Neural cell (in vitro differentiated cells): ENCODE results near the gene USP34. TPM values are rescaled to one million over a fixed set of nuclear protein-coding genes. Genes with fewer than 3 reads are reported as not detected.

Experiments used
- H2AFZ ChIP-seq: fragments of 200-600, 300-800 bp; sonication (generic), shearing (Covaris generic); 2 replicates; pipeline ENCODE4 v1.6.0; 2014; ENCODE audit warnings: low read depth, mild to moderate bottlenecking, antibody characterized with exemption, low read length, moderate library complexity
- H3F3A ChIP-seq: fragments of 200-600 bp; shearing (Covaris generic); 2 replicates; pipeline ENCODE4 v1.6.1; 2016; ENCODE audit warnings: mild to moderate bottlenecking, moderate library complexity, mixed read lengths, antibody characterized with exemption, low read length; ENCODE audit not compliant: insufficient read depth, poor library complexity, severe bottlenecking
- H3K27ac ChIP-seq: fragments of 200-600, 300-800 bp; sonication (generic), shearing (Covaris generic); 2 replicates; pipeline ENCODE4 v1.5.1; 2014; ENCODE audit warnings: mild to moderate bottlenecking, low read length, moderate library complexity
- H3K27me3 ChIP-seq: fragments of 300-800, 200-600 bp; sonication (generic), shearing (Covaris generic); 2 replicates; pipeline ENCODE4 v1.6.0; 2014; ENCODE audit warnings: mild to moderate bottlenecking, low read depth, low read length, moderate library complexity; ENCODE audit not compliant: insufficient read depth
- H3K36me3 ChIP-seq: fragments of 300-800, 200-600 bp; sonication (generic), shearing (Covaris generic); 2 replicates; pipeline ENCODE4 v1.5.1; 2014; ENCODE audit warnings: mild to moderate bottlenecking, antibody characterized with exemption, low read length, moderate library complexity; ENCODE audit not compliant: insufficient read depth
- H3K4me2 ChIP-seq: fragments of 300-800, 200-600 bp; sonication (generic), shearing (Covaris generic); 2 replicates; pipeline ENCODE4 v1.6.0; 2014; ENCODE audit warnings: mild to moderate bottlenecking, low read length
- H3K4me3 ChIP-seq: fragments of 300-800, 200-600 bp; sonication (generic), shearing (Covaris generic); 2 replicates; pipeline ENCODE4 v1.5.1; 2014; ENCODE audit warnings: mild to moderate bottlenecking, low read length, moderate library complexity
- H3K79me2 ChIP-seq: fragments of 200-600 bp; shearing (Covaris generic); replicated peaks from 2 replicates; pipeline ENCODE4 v1.6.0; 2014; ENCODE audit warnings: mild to moderate bottlenecking, low read length, moderate library complexity; ENCODE audit not compliant: insufficient read depth
- H3K9ac ChIP-seq: fragments of 300-800, 200-600 bp; sonication (generic), shearing (Covaris generic); 2 replicates; pipeline ENCODE4 v1.6.1; 2016; ENCODE audit warnings: mild to moderate bottlenecking, low read length, mixed read lengths
- H3K9me2 ChIP-seq: fragments of 200-600 bp; shearing (Covaris generic); 2 replicates; pipeline ENCODE4 v1.6.1; 2016; ENCODE audit warnings: mild to moderate bottlenecking, low read length, mixed read lengths; ENCODE audit not compliant: insufficient read depth
- H3K9me3 ChIP-seq: fragments of 200-600, 300-800 bp; sonication (generic), shearing (Covaris generic); 2 replicates; pipeline ENCODE4 v1.6.1; 2016; ENCODE audit warnings: mild to moderate bottlenecking, mixed run types, low read length, moderate library complexity, mixed read lengths
- H4K20me1 ChIP-seq: fragments of 200-600 bp; shearing (Covaris generic); 2 replicates; pipeline ENCODE4 v1.6.1; 2016; ENCODE audit warnings: mild to moderate bottlenecking, mixed run types; ENCODE audit not compliant: insufficient read depth
- CTCF ChIP-seq: fragments of 450-650 bp; IDR thresholded peaks from 2 replicates; pipeline ENCODE4 v1.5.1; 2014; ENCODE audit warnings: antibody characterized with exemption, mild to moderate bottlenecking, moderate library complexity; ENCODE audit not compliant: poor library complexity, severe bottlenecking
- EP300 ChIP-seq: fragments of 450-650 bp; conservative IDR thresholded peaks from 2 replicates; pipeline ENCODE4 v1.6.1; 2014; ENCODE audit warnings: antibody characterized with exemption, mild to moderate bottlenecking, moderate library complexity; ENCODE audit not compliant: poor library complexity, severe bottlenecking
- EZH2 ChIP-seq: fragments of 200-600, 300-800 bp; shearing (Covaris generic), sonication (generic); IDR thresholded peaks from 2 replicates; pipeline ENCODE4 v1.6.1; 2014; ENCODE audit warnings: antibody characterized with exemption, low read length, borderline replicate concordance, mild to moderate bottlenecking; ENCODE audit not compliant: insufficient read depth, poor library complexity, severe bottlenecking
- MXI1 ChIP-seq: fragments of 450-650 bp; conservative IDR thresholded peaks from 2 replicates; pipeline ENCODE4 v1.6.1; 2014; ENCODE audit warnings: antibody characterized with exemption, mild to moderate bottlenecking; ENCODE audit not compliant: poor library complexity, severe bottlenecking
- POLR2AphosphoS5 ChIP-seq: IDR thresholded peaks from 2 replicates; pipeline ENCODE4 v1.6.1; 2012
- RAD21 ChIP-seq: fragments of 450-650 bp; conservative IDR thresholded peaks from 2 replicates; pipeline ENCODE4 v1.6.1; 2014; ENCODE audit warnings: antibody characterized with exemption, mild to moderate bottlenecking, moderate library complexity
- SMC3 ChIP-seq: fragments of 450-650 bp; conservative IDR thresholded peaks from 2 replicates; pipeline ENCODE4 v1.6.1; 2014; ENCODE audit warnings: antibody characterized with exemption, mild to moderate bottlenecking, moderate library complexity; ENCODE audit not compliant: poor library complexity
- TAF1 ChIP-seq: IDR thresholded peaks from 2 replicates; pipeline ENCODE4 v1.6.1; 2012; ENCODE audit warnings: low read depth
- polyA plus RNA-seq: library from polyadenylated mRNA; depleted of rRNA; stranded (reverse); fragments of >200 nt; gene quantifications from 2 replicates; pipeline ENCODE4 v1.2.3, GENCODE V29; 2014
- TF ChIP-seq, protein P1 (sequence below): IDR thresholded peaks from 2 replicates; pipeline ENCODE4 v1.6.1; 2012; ENCODE audit warnings: borderline replicate concordance

The USP34 gene
- polyA plus RNA-seq, 1 donor from 2014 or later = 87.9 TPM

GRCh38 chr2:61356958-61357350 is 113.9 kb downstream of the USP34 start:
- Histone ChIP-seq H3K27ac (no peak overlapping the region), H3K36me3 (no peaks in the 10 kb centered on the region), H3K4me2 (no peak overlapping the region), H3K79me2 (no peaks in the 10 kb centered on the region), H3K9me3 (peaks cover 3% of the 10 kb centered on the region), H2AFZ (no peak overlapping the region), H4K20me1 (no peaks in the 10 kb centered on the region), H3K27me3 (no peaks in the 10 kb centered on the region), H3K4me3 (no peak overlapping the region), H3K9me2 (no peaks in the 10 kb centered on the region), H3K9ac (no peak overlapping the region), H3F3A (no peaks in the 10 kb centered on the region)
- TF ChIP-seq MXI1 = no peak

DNA sequence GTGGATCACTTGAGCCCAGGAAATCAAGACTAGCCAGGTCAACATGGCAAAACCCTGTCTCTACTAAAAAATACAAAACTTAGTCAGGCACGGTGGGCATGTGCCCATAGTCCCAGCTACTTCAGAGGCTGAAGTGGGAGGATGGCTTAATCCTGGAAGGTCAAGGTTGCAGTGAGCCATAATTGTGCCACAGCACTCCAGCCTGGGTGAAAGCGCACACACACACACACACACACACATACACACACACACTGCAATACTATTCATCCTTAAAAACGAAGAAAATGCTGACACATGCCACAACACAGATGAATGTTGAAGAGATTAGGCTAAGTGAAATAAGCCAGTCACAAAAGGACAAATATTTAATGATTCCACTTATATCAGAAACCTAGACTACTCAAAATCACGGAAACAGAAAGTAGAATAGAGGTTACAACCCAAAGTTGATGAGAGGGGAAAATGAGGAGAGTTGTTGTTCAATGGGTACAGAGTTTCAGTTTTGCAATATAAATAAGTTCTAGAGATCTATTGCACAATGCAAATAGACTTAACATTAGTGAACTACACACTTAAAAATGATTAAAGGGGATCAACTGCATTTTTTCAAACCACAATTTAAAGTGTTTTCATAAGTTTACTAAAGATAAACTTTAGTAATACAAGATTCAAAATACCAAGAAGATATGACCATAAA is 114.5 kb downstream of the USP34 start:
- TF ChIP-seq, protein P1, sequence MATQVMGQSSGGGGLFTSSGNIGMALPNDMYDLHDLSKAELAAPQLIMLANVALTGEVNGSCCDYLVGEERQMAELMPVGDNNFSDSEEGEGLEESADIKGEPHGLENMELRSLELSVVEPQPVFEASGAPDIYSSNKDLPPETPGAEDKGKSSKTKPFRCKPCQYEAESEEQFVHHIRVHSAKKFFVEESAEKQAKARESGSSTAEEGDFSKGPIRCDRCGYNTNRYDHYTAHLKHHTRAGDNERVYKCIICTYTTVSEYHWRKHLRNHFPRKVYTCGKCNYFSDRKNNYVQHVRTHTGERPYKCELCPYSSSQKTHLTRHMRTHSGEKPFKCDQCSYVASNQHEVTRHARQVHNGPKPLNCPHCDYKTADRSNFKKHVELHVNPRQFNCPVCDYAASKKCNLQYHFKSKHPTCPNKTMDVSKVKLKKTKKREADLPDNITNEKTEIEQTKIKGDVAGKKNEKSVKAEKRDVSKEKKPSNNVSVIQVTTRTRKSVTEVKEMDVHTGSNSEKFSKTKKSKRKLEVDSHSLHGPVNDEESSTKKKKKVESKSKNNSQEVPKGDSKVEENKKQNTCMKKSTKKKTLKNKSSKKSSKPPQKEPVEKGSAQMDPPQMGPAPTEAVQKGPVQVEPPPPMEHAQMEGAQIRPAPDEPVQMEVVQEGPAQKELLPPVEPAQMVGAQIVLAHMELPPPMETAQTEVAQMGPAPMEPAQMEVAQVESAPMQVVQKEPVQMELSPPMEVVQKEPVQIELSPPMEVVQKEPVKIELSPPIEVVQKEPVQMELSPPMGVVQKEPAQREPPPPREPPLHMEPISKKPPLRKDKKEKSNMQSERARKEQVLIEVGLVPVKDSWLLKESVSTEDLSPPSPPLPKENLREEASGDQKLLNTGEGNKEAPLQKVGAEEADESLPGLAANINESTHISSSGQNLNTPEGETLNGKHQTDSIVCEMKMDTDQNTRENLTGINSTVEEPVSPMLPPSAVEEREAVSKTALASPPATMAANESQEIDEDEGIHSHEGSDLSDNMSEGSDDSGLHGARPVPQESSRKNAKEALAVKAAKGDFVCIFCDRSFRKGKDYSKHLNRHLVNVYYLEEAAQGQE = no peak
- TF ChIP-seq EP300 = no peak
- TF ChIP-seq POLR2AphosphoS5 = no peak
- no peak for TF ChIP-seq RAD21
- no peak for TF ChIP-seq SMC3
- TF ChIP-seq CTCF = no peak
- no peak for TF ChIP-seq TAF1
- no peak for TF ChIP-seq EZH2
- no peak for TF ChIP-seq MXI1
- Histone ChIP-seq H3K9me3 (peaks cover 3% of the 10 kb centered on the region), H2AFZ (no peak overlapping the region), H3K27ac (no peak overlapping the region), H3K79me2 (no peaks in the 10 kb centered on the region), H3K9ac (no peak overlapping the region), H3K36me3 (no peaks in the 10 kb centered on the region), H4K20me1 (no peaks in the 10 kb centered on the region), H3K4me2 (no peak overlapping the region), H3K27me3 (no peaks in the 10 kb centered on the region), H3K4me3 (no peak overlapping the region), H3F3A (no peaks in the 10 kb centered on the region), H3K9me2 (no peaks in the 10 kb centered on the region)
